SK-N-SH treated with all-trans-retinoic acid at 6 μM for 48 hours (cell line): ENCODE data around the gene AGAP2.

Experiments
- ARNTL ChIP-seq: fragments of 450-650 bp; formaldehyde crosslinking; IDR thresholded peaks from 2 replicates; pipeline ENCODE4 v1.5.0; 2020; ENCODE audit warnings: low read depth, mild to moderate bottlenecking, moderate library complexity, borderline replicate concordance
- CREB5 ChIP-seq: fragments of 250-450 bp; sonication (Bioruptor Pico); IDR thresholded peaks from 2 replicates; pipeline ENCODE4 v1.5.1; 2020; ENCODE audit warnings: low read depth, mild to moderate bottlenecking, moderate library complexity
- CSRNP3 ChIP-seq: fragments of 250-450 bp; sonication (Bioruptor Pico); IDR thresholded peaks from 2 replicates; pipeline ENCODE4 v1.5.1; 2021; ENCODE audit warnings: mild to moderate bottlenecking, moderate library complexity
- ESRRG ChIP-seq: fragments of 250-450 bp; sonication (Bioruptor Pico); IDR thresholded peaks from 2 replicates; pipeline ENCODE4 v1.6.1; 2021; ENCODE audit warnings: mild to moderate bottlenecking
- GLIS3 ChIP-seq: fragments of 250-450 bp; sonication (Bioruptor Pico); IDR thresholded peaks from 2 replicates; pipeline ENCODE4 v1.5.0; 2020; ENCODE audit warnings: mild to moderate bottlenecking, moderate library complexity
- OSR1 ChIP-seq: fragments of 250-450 bp; sonication (Bioruptor Pico); IDR thresholded peaks from 2 replicates; pipeline ENCODE4 v1.8.0; 2022; ENCODE audit warnings: moderate library complexity, mild to moderate bottlenecking, inconsistent platforms
- PATZ1 ChIP-seq: fragments of 250-450 bp; sonication (Bioruptor Pico); IDR thresholded peaks from 2 replicates; pipeline ENCODE4 v1.8.0; 2020; ENCODE audit warnings: mild to moderate bottlenecking, moderate library complexity, borderline replicate concordance
- PPARA ChIP-seq: fragments of 250-450 bp; sonication (Bioruptor Pico); IDR thresholded peaks from 2 replicates; pipeline ENCODE4 v1.5.0; 2020; ENCODE audit warnings: mild to moderate bottlenecking, borderline replicate concordance
- RARB ChIP-seq: fragments of 250-450 bp; sonication (Bioruptor Pico); IDR thresholded peaks from 2 replicates; pipeline ENCODE4 v1.8.0; 2021; ENCODE audit warnings: mild to moderate bottlenecking, moderate library complexity
- TCF4 ChIP-seq: fragments of 250-450 bp; sonication (Bioruptor Pico); IDR thresholded peaks from 2 replicates; pipeline ENCODE4 v1.8.0; 2021; ENCODE audit warnings: mild to moderate bottlenecking, moderate library complexity, borderline replicate concordance
- TSHZ2 ChIP-seq: fragments of 250-450 bp; sonication (Bioruptor Pico); IDR thresholded peaks from 2 replicates; pipeline ENCODE4 v1.5.0; 2020; ENCODE audit warnings: mild to moderate bottlenecking, moderate library complexity
- ZFP3 ChIP-seq: fragments of 250-450 bp; sonication (Bioruptor Pico); IDR thresholded peaks from 2 replicates; pipeline ENCODE4 v1.5.0; 2020; ENCODE audit warnings: mild to moderate bottlenecking, moderate library complexity
- ZFP30 ChIP-seq: fragments of 450-650 bp; formaldehyde crosslinking; IDR thresholded peaks from 2 replicates; pipeline ENCODE4 v1.5.0; 2022; ENCODE audit warnings: mild to moderate bottlenecking, moderate library complexity
- ZNF70 ChIP-seq: fragments of 450-650 bp; formaldehyde crosslinking; IDR thresholded peaks from 2 replicates; pipeline ENCODE4 v1.5.0; 2020; ENCODE audit warnings: mild to moderate bottlenecking, moderate library complexity

- TF ChIP-seq PATZ1 (no peak), CREB5 (CRISPR knock-in tag) (no peak), OSR1 (CRISPR knock-in tag) (no peak), ZFP3 (no peak), ZNF70 (no peak), ARNTL (CRISPR knock-in tag) (no peak), CSRNP3 (no peak), ESRRG (CRISPR knock-in tag) (no peak), GLIS3 (CRISPR knock-in tag) (no peak), ZFP30 (CRISPR knock-in tag) (no peak), PPARA (CRISPR knock-in tag) (no peak), TCF4 (CRISPR knock-in tag) (no peak), TSHZ2 (CRISPR knock-in tag) (no peak), RARB (CRISPR knock-in tag) (no peak)
Measured at GRCh38 chr12:57781801-57782200, 43.3 kb upstream of the AGAP2 start.
